ENCODE measurements around the gene ITPA. TPM values are rescaled to one million over a fixed set of nuclear protein-coding genes. Genes with fewer than 3 reads are reported as not detected.

ITPA gene
- total RNA-seq, 1 experiment from 2014 or later, result 69.2 TPM

GRCh38 chr20:3231889-3232588, 22.7 kb downstream of the ITPA start:
- intact Hi-C loops (cut with micrococcal nuclease; ENCODE audit: unreplicated experiment), result no loop called here
- Histone ChIP-seq H3K9me3 (ENCODE audit: insufficient read depth, low read depth) (no peaks in the 10 kb centered on the region), H3K36me3 (ENCODE audit: low read depth) (no peaks in the 10 kb centered on the region), H3K9me2 (ENCODE audit: insufficient read depth) (no peaks in the 10 kb centered on the region), H3K79me2 (ENCODE audit: low read depth) (no peaks in the 10 kb centered on the region), H3F3A (ENCODE audit: insufficient read depth, low read depth) (peaks cover 16% of the 10 kb centered on the region; the same call in 1 of the 2 replicates), H3K4me1 (replicated peaks; ENCODE audit: insufficient read depth) (peaks cover 23% of the 10 kb centered on the region), H2AFZ (no peak overlapping the region), H3K27ac (no peak overlapping the region), H3K27me3 (ENCODE audit: insufficient read depth, low read depth) (no peaks in the 10 kb centered on the region), H3K4me3 (no peak overlapping the region), H4K20me1 (ENCODE audit: insufficient read depth) (no peaks in the 10 kb centered on the region), H3K4me2 (no peak overlapping the region)
- DNase-seq, result no peak
- ChIA-PET POLR2A (ENCODE audit: unreplicated experiment) (interaction anchor here (0.5 to 0.7 kb wide), 3 partner anchors 10 to 57 kb away, joined by 3 to 4 read pairs (median 3); no protein-coding TSS in a partner anchor), CTCF (no interaction called here)
- BruUV-seq (replicated peaks), result no TSS peak
- no peak for TF ChIP-seq CTCF (conservative IDR thresholded peaks at IDR 0.05)

- POLR2A ChIA-PET (ENCODE audit: unreplicated experiment), result no interaction called here
- H3K4me3 ChIP-seq, result no peak overlapping the region
- peaks cover 23% of the 10 kb centered on the region for H3K4me1 ChIP-seq (replicated peaks; ENCODE audit: insufficient read depth)
- CTCF ChIA-PET, result no interaction called here
- H3K9me3 ChIP-seq (ENCODE audit: insufficient read depth, low read depth), result no peaks in the 10 kb centered on the region
- H3K36me3 ChIP-seq (ENCODE audit: low read depth), result no peaks in the 10 kb centered on the region
- H2AFZ ChIP-seq, result no peak overlapping the region
- H4K20me1 ChIP-seq (ENCODE audit: insufficient read depth), result no peaks in the 10 kb centered on the region
- no peaks in the 10 kb centered on the region for H3K9me2 ChIP-seq (ENCODE audit: insufficient read depth)
- BruUV-seq (replicated peaks), result no TSS peak
- no peak overlapping the region for H3K27ac ChIP-seq
- no peak for DNase-seq
- intact Hi-C loops (cut with micrococcal nuclease; ENCODE audit: unreplicated experiment), result no loop called here
- peaks cover 17% of the 10 kb centered on the region; the same call in 1 of the 2 replicates for H3F3A ChIP-seq (ENCODE audit: insufficient read depth, low read depth)
- no peak overlapping the region for H3K4me2 ChIP-seq
- TF ChIP-seq CTCF (conservative IDR thresholded peaks at IDR 0.05) (no peak), EZH2 (IDR thresholded peaks at IDR 0.05; ENCODE audit: low read depth) (no peak)
- H3K27me3 ChIP-seq (ENCODE audit: insufficient read depth, low read depth), result no peaks in the 10 kb centered on the region
- no peaks in the 10 kb centered on the region for H3K79me2 ChIP-seq (ENCODE audit: low read depth)
Measured at GRCh38 chr20:3233131-3233990, 24.1 kb downstream of the ITPA start.

- no peaks in the 10 kb centered on the region for H3K36me3 ChIP-seq (ENCODE audit: low read depth)
- no peak overlapping the region for H3K27ac ChIP-seq
- no TSS peak for BruUV-seq (replicated peaks)
- H4K20me1 ChIP-seq (ENCODE audit: insufficient read depth), result no peaks in the 10 kb centered on the region
- H3K4me2 ChIP-seq, result no peak overlapping the region
- H3K4me1 ChIP-seq (replicated peaks; ENCODE audit: insufficient read depth), result peaks cover 23% of the 10 kb centered on the region
- DNase-seq, result no peak
- ChIA-PET CTCF (no interaction called here), POLR2A (ENCODE audit: unreplicated experiment) (no interaction called here)
- H3K9me3 ChIP-seq (ENCODE audit: insufficient read depth, low read depth), result no peaks in the 10 kb centered on the region
- H3K79me2 ChIP-seq (ENCODE audit: low read depth), result no peaks in the 10 kb centered on the region
- TF ChIP-seq CTCF (conservative IDR thresholded peaks at IDR 0.05) (no peak), EZH2 (IDR thresholded peaks at IDR 0.05; ENCODE audit: low read depth) (no peak)
- H3K27me3 ChIP-seq (ENCODE audit: insufficient read depth, low read depth), result no peaks in the 10 kb centered on the region
- intact Hi-C loops (cut with micrococcal nuclease; ENCODE audit: unreplicated experiment), result no loop called here
- no peaks in the 10 kb centered on the region for H3K9me2 ChIP-seq (ENCODE audit: insufficient read depth)
- H3K4me3 ChIP-seq, result no peak overlapping the region
- H2AFZ ChIP-seq, result no peak overlapping the region
- peaks cover 17% of the 10 kb centered on the region; the same call in 1 of the 2 replicates for H3F3A ChIP-seq (ENCODE audit: insufficient read depth, low read depth)
Measured at GRCh38 chr20:3233991-3234498, 24.7 kb downstream of the ITPA start.

Data from PC-9 (cell line).